K562 (cell line): ENCODE data around the gene TCF15. TPM values are rescaled to one million over a fixed set of nuclear protein-coding genes. Genes with fewer than 3 reads are reported as not detected.

Experiments used
- CTBP1 ChIP-seq: fragments of 450-650 bp; IDR thresholded peaks from 2 replicates; pipeline ENCODE4 v1.6.1; 2016; ENCODE audit warnings: borderline replicate concordance
- FOXA3 ChIP-seq, 2 experiments: fragments of 450-650 bp in 1 of 2; sonication (generic) in 1 of 2; formaldehyde crosslinking; IDR thresholded peaks in 1 of 2; conservative IDR thresholded peaks in 1 of 2; 2 replicates each; pipeline versions ENCODE4 v1.4.0 to v1.8.0; 2020 to 2022; ENCODE audit warnings: mild to moderate bottlenecking in 2 of 2, missing genetic modification reagents in 1 of 2
- L3MBTL2 ChIP-seq: fragments of 450-650 bp; IDR thresholded peaks from 2 replicates; pipeline ENCODE4 v1.6.1; 2016; ENCODE audit warnings: mild to moderate bottlenecking, moderate library complexity
- ZNF785 ChIP-seq: fragments of 250-450 bp; sonication (Bioruptor Pico); IDR thresholded peaks from 2 replicates; pipeline ENCODE4 v1.4.0; 2020; ENCODE audit warnings: mild to moderate bottlenecking
- polyA plus RNA-seq, 8 experiments: library from polyadenylated mRNA; depleted of rRNA in 4 of 8; stranded (reverse) in 5 of 8; unstranded in 3 of 8; fragments of >200 nt; fragmentation: Nextera tagmentation in 2 of 8; fragmentation: Illumina TruSeq in 1 of 8; extraction: Ambion mirVana in 2 of 8; extraction: Trizol in 1 of 8; gene quantifications; 2 replicates each; pipeline versions ENCODE4 v1.2.1 to v1.2.3, GENCODE V29; 2011 to 2014; ENCODE audit warnings: inconsistent platforms in 1 of 8, missing spikeins in 1 of 8
- total RNA-seq, 7 experiments: library from RNA; depleted of rRNA in 6 of 7; stranded (reverse); fragments of >200 nt in 6 of 7; fragmentation: Illumina TruSeq in 2 of 7; extraction: Trizol in 2 of 7; gene quantifications; 2 replicates each; pipeline versions ENCODE4 v1.2.1 to v1.2.3, GENCODE V29; 2011 to 2021; ENCODE audit warnings: low replicate concordance in 1 of 7
- TF ChIP-seq, protein P1 (sequence below): fragments of 200-600 bp; sonication (generic); IDR thresholded peaks from one replicate; pipeline ENCODE4 v1.6.1; 2012; ENCODE audit warnings: mild to moderate bottlenecking, low read depth, low read length, inconsistent platforms
- TF ChIP-seq, protein P2 (sequence below): sonication (generic); formaldehyde crosslinking; IDR thresholded peaks from 2 replicates; pipeline ENCODE4 v1.8.0; 2022; ENCODE audit warnings: missing genetic modification reagents, mild to moderate bottlenecking, moderate library complexity, borderline replicate concordance
- TF ChIP-seq, protein P3 (sequence below): fragments of 250-450 bp; sonication (Bioruptor Pico); IDR thresholded peaks from 2 replicates; pipeline ENCODE4 v1.6.1; 2021; ENCODE audit warnings: mild to moderate bottlenecking
- TF ChIP-seq, protein P4 (sequence below): IDR thresholded peaks from 2 replicates; pipeline ENCODE4 v1.6.1; 2012; ENCODE audit warnings: low read depth, low read length, improper control_type of control experiment, borderline replicate concordance

TCF15 gene
- total and polyA plus RNA-seq, 9 of the 15 experiments (the other 6 are each of a cell fraction or from before 2014, with no cell fraction given) = 0.04 to 5.0 (median 1.2) TPM

DNA sequence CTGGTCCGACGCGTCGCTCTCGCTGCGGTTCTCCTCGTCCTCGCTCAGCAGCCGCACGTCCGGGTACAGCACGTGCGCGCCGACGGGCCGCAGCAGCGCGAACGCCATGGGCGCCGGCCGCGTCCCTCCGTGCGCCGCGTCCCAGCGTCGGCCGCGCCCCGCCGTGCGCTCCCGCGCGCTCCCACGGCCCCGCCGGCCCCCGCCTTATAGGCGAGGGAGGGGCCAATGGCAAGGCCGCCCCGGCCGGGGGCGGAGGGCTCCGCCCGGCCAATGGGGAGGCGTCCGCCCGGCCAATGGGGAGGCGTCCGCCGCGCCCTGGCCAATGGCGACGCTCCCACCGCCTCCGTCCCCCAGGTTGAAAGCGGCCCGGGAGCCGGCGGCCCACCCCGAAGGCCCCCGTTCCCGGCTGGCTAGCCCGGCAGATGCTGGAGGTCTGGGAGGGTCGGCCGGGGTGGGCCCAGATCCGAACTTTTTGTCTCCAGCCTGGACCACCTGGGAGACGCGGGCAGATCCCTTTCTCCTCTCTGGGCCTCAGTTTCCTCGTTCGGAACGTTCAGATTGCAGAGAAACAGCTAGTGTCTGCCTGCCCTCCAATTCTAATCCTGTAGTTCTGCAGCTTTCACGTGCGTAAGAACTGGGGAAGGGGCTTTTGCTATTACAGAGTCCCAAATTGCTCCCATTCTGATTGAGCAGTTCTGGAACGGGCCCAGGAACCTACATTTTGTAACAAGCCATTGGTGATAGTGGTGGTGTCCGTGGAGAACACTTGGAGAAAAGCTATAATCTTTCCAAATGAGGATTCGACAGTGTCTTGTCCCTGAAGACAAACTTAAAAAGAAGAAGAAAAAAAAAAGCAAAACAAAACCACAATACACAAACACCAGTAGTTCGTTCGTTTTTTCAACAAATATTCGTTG lies at the start of gene TCF15 (continued):
- TF ChIP-seq, protein P1, sequence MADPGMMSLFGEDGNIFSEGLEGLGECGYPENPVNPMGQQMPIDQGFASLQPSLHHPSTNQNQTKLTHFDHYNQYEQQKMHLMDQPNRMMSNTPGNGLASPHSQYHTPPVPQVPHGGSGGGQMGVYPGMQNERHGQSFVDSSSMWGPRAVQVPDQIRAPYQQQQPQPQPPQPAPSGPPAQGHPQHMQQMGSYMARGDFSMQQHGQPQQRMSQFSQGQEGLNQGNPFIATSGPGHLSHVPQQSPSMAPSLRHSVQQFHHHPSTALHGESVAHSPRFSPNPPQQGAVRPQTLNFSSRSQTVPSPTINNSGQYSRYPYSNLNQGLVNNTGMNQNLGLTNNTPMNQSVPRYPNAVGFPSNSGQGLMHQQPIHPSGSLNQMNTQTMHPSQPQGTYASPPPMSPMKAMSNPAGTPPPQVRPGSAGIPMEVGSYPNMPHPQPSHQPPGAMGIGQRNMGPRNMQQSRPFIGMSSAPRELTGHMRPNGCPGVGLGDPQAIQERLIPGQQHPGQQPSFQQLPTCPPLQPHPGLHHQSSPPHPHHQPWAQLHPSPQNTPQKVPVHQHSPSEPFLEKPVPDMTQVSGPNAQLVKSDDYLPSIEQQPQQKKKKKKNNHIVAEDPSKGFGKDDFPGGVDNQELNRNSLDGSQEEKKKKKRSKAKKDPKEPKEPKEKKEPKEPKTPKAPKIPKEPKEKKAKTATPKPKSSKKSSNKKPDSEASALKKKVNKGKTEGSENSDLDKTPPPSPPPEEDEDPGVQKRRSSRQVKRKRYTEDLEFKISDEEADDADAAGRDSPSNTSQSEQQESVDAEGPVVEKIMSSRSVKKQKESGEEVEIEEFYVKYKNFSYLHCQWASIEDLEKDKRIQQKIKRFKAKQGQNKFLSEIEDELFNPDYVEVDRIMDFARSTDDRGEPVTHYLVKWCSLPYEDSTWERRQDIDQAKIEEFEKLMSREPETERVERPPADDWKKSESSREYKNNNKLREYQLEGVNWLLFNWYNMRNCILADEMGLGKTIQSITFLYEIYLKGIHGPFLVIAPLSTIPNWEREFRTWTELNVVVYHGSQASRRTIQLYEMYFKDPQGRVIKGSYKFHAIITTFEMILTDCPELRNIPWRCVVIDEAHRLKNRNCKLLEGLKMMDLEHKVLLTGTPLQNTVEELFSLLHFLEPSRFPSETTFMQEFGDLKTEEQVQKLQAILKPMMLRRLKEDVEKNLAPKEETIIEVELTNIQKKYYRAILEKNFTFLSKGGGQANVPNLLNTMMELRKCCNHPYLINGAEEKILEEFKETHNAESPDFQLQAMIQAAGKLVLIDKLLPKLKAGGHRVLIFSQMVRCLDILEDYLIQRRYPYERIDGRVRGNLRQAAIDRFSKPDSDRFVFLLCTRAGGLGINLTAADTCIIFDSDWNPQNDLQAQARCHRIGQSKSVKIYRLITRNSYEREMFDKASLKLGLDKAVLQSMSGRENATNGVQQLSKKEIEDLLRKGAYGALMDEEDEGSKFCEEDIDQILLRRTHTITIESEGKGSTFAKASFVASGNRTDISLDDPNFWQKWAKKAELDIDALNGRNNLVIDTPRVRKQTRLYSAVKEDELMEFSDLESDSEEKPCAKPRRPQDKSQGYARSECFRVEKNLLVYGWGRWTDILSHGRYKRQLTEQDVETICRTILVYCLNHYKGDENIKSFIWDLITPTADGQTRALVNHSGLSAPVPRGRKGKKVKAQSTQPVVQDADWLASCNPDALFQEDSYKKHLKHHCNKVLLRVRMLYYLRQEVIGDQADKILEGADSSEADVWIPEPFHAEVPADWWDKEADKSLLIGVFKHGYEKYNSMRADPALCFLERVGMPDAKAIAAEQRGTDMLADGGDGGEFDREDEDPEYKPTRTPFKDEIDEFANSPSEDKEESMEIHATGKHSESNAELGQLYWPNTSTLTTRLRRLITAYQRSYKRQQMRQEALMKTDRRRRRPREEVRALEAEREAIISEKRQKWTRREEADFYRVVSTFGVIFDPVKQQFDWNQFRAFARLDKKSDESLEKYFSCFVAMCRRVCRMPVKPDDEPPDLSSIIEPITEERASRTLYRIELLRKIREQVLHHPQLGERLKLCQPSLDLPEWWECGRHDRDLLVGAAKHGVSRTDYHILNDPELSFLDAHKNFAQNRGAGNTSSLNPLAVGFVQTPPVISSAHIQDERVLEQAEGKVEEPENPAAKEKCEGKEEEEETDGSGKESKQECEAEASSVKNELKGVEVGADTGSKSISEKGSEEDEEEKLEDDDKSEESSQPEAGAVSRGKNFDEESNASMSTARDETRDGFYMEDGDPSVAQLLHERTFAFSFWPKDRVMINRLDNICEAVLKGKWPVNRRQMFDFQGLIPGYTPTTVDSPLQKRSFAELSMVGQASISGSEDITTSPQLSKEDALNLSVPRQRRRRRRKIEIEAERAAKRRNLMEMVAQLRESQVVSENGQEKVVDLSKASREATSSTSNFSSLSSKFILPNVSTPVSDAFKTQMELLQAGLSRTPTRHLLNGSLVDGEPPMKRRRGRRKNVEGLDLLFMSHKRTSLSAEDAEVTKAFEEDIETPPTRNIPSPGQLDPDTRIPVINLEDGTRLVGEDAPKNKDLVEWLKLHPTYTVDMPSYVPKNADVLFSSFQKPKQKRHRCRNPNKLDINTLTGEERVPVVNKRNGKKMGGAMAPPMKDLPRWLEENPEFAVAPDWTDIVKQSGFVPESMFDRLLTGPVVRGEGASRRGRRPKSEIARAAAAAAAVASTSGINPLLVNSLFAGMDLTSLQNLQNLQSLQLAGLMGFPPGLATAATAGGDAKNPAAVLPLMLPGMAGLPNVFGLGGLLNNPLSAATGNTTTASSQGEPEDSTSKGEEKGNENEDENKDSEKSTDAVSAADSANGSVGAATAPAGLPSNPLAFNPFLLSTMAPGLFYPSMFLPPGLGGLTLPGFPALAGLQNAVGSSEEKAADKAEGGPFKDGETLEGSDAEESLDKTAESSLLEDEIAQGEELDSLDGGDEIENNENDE = no peak
- peak; percentile 69 for TF ChIP-seq L3MBTL2
- peak in 1 of 2 experiments; percentile 43; a peak in 1 of 4 replicates for TF ChIP-seq FOXA3 (CRISPR knock-in tag; conservative IDR thresholded peaks at IDR 0.05 in 1 of 2, IDR thresholded peaks at IDR 0.05 in 1 of 2)
- TF ChIP-seq CTBP1 = peak; percentile 75; the same call in 1 of the 2 replicates
- TF ChIP-seq, protein P2, sequence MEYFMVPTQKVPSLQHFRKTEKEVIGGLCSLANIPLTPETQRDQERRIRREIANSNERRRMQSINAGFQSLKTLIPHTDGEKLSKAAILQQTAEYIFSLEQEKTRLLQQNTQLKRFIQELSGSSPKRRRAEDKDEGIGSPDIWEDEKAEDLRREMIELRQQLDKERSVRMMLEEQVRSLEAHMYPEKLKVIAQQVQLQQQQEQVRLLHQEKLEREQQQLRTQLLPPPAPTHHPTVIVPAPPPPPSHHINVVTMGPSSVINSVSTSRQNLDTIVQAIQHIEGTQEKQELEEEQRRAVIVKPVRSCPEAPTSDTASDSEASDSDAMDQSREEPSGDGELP (CRISPR knock-in tag) = peak; percentile 50; the same call in 1 of the 2 replicates
- TF ChIP-seq, protein P3, sequence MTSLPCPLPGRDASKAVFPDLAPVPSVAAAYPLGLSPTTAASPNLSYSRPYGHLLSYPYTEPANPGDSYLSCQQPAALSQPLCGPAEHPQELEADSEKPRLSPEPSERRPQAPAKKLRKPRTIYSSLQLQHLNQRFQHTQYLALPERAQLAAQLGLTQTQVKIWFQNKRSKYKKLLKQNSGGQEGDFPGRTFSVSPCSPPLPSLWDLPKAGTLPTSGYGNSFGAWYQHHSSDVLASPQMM (CRISPR knock-in tag) = no peak
- TF ChIP-seq, protein P4, sequence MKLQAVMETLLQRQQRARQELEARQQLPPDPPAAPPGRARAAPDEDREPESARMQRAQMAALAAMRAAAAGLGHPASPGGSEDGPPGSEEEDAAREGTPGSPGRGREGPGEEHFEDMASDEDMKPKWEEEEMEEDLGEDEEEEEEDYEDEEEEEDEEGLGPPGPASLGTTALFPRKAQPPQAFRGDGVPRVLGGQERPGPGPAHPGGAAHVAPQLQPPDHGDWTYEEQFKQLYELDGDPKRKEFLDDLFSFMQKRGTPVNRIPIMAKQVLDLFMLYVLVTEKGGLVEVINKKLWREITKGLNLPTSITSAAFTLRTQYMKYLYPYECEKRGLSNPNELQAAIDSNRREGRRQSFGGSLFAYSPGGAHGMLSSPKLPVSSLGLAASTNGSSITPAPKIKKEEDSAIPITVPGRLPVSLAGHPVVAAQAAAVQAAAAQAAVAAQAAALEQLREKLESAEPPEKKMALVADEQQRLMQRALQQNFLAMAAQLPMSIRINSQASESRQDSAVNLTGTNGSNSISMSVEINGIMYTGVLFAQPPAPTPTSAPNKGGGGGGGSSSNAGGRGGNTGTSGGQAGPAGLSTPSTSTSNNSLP = no peak
- TF ChIP-seq ZNF785 (CRISPR knock-in tag) = no peak
